Measurements from ENCODE around the gene FBXW2. TPM values are rescaled to one million over a fixed set of nuclear protein-coding genes. Genes with fewer than 3 reads are reported as not detected.

The FBXW2 gene
- total RNA-seq, 4 donors from 2014 or later: 41.2 to 58.8 (median 44.3) TPM

- no peak for TF ChIP-seq CTCF (IDR thresholded peaks at IDR 0.05; ENCODE audit: low read depth)
Measured at GRCh38 chr9:120710110-120710981, 82.9 kb downstream of the FBXW2 start.

- no peak for TF ChIP-seq CTCF (IDR thresholded peaks at IDR 0.05; ENCODE audit: low read depth)
Measured at GRCh38 chr9:120708526-120709224, 84.5 kb downstream of the FBXW2 start.

- no peak for TF ChIP-seq CTCF (IDR thresholded peaks at IDR 0.05; ENCODE audit: low read depth)
Measured at GRCh38 chr9:120707170-120707569, 86.0 kb downstream of the FBXW2 start.

Other genes with a start within 250 kb of the FBXW2 start
- 10 to 100 TPM; 27.9 to 52.2 (median 38.2) TPM for gene CDK5RAP2, start 213.2 kb downstream of the FBXW2 start, total RNA-seq
- 10 to 100 TPM; 33.7 to 55.1 (median 41.8) TPM for gene MEGF9, start 78.9 kb downstream of the FBXW2 start, total RNA-seq
- gene PSMD5, start 49.5 kb upstream of the FBXW2 start, total RNA-seq: 10 to 100 TPM; 45.7 to 77.3 (median 52.0) TPM
- 10 to 100 TPM; 11.6 to 36.7 (median 17.3) TPM for gene PHF19, start 83.8 kb upstream of the FBXW2 start, total RNA-seq
- 10 to 100 TPM in 1 of 4 donors, 1 to 10 TPM in 3; 1.8 to 12.1 (median 5.7) TPM for gene TRAF1, start 133.4 kb upstream of the FBXW2 start, total RNA-seq